Kidney capillary endothelial cell (primary cell): ENCODE data around the gene MMEL1.
A peak's percentile ranks its signal among the peaks of the same experiment; 100 is the strongest.

Source experiments
- DNase-seq: peaks from one replicate; pipeline ENCODE4 v3.0.0-alpha.2; 2018; ENCODE audit warnings: low spot score

The MMEL1 gene

GRCh38 chr1:2604844-2605508 is 27.8 kb downstream of the MMEL1 start:
- DNase-seq: no peak

GRCh38 chr1:2604156-2604843 is 28.5 kb downstream of the MMEL1 start:
- no peak for DNase-seq

- no peak for DNase-seq
Measured at GRCh38 chr1:2603521-2604155, 29.2 kb downstream of the MMEL1 start.

- DNase-seq: no peak
Measured at GRCh38 chr1:2602866-2603520, 29.8 kb downstream of the MMEL1 start.

GRCh38 chr1:2602311-2602835 is 30.4 kb downstream of the MMEL1 start:
- DNase-seq: no peak

GRCh38 chr1:2601721-2602303 is 31.0 kb downstream of the MMEL1 start:
- DNase-seq: no peak

GRCh38 chr1:2598329-2598931 is 34.4 kb downstream of the MMEL1 start:
- DNase-seq: no peak

GRCh38 chr1:2597441-2598328 is 35.1 kb downstream of the MMEL1 start:
- no peak for DNase-seq

- no peak for DNase-seq
Measured at GRCh38 chr1:2596530-2597333, 36.1 kb downstream of the MMEL1 start.

GRCh38 chr1:2595812-2596529 is 36.8 kb downstream of the MMEL1 start:
- DNase-seq: no peak

GRCh38 chr1:2595261-2595811 is 37.5 kb downstream of the MMEL1 start:
- no peak for DNase-seq

- DNase-seq: no peak
Measured at GRCh38 chr1:2594641-2595131, 38.1 kb downstream of the MMEL1 start.

GRCh38 chr1:2594001-2594640 is 38.7 kb downstream of the MMEL1 start:
- peak; percentile 33 for DNase-seq

GRCh38 chr1:2593251-2593878 is 39.5 kb downstream of the MMEL1 start:
- DNase-seq: no peak

- no peak for DNase-seq
Measured at GRCh38 chr1:2592672-2593071, 40.1 kb downstream of the MMEL1 start.

- DNase-seq: no peak
Measured at GRCh38 chr1:2591581-2592261, 41.1 kb downstream of the MMEL1 start.

- DNase-seq: no peak
Measured at GRCh38 chr1:2591233-2591580, 41.6 kb downstream of the MMEL1 start.
